Suppressor macrophage treated with lipopolysaccharide for 1 hour (primary cell): ENCODE results near the gene KLHDC4.
"Not testable (repeated sequence)": the region's sequence is repeated elsewhere in the genome, so short reads cannot be mapped to it uniquely, and the experiment has no call there.

Experiments
- DNase-seq, 3 donors: peaks; one replicate each; pipeline ENCODE4 v3.0.0-alpha.2; 2020 to 2022

Gene KLHDC4

GRCh38 chr16:87765776-87766484 is at the start of gene KLHDC4:
KLHDC4 (minus strand) TSS chr16:87765986; CDS start chr16:87765890, 96 bp downstream.
- DNase-seq, result peak; percentile 89 to 94 (median 92)

- no peak for DNase-seq
These were observed 49.8 kb upstream of the KLHDC4 start for GRCh38 chr16:87815567-87815966.

- DNase-seq, result no peak
These were observed 46.4 kb upstream of the KLHDC4 start for GRCh38 chr16:87812200-87812656.

GRCh38 chr16:87811454-87811853 is 45.7 kb upstream of the KLHDC4 start:
- DNase-seq, result not testable (repeated sequence)

- no peak for DNase-seq
These were observed 43.5 kb upstream of the KLHDC4 start for GRCh38 chr16:87809150-87809902.

GRCh38 chr16:87808108-87808507 is 42.3 kb upstream of the KLHDC4 start:
- DNase-seq, result no peak

GRCh38 chr16:87806641-87807546 is 41.1 kb upstream of the KLHDC4 start:
- peak; percentile 78 to 86 (median 80) for DNase-seq

- DNase-seq, result peak in 2 of 3 donors; percentile 37 to 40
These were observed 40.5 kb upstream of the KLHDC4 start for GRCh38 chr16:87806261-87806640.

- no peak for DNase-seq
These were observed 37.6 kb upstream of the KLHDC4 start for GRCh38 chr16:87803385-87803784.

- DNase-seq, result no peak
These were observed 36.9 kb upstream of the KLHDC4 start for GRCh38 chr16:87802670-87803069.

- DNase-seq, result no peak
These were observed 36.0 kb upstream of the KLHDC4 start for GRCh38 chr16:87801679-87802259.

- no peak for DNase-seq
These were observed 34.7 kb upstream of the KLHDC4 start for GRCh38 chr16:87800497-87800896.

GRCh38 chr16:87795336-87795735 is 29.6 kb upstream of the KLHDC4 start:
- DNase-seq, result no peak

- DNase-seq, result no peak
These were observed 28.8 kb upstream of the KLHDC4 start for GRCh38 chr16:87794485-87795078.

GRCh38 chr16:87792205-87792565 is 26.4 kb upstream of the KLHDC4 start:
- DNase-seq, result no peak

- no peak for DNase-seq
These were observed 25.8 kb upstream of the KLHDC4 start for GRCh38 chr16:87791295-87792204.

GRCh38 chr16:87790292-87791100 is 24.7 kb upstream of the KLHDC4 start:
- DNase-seq, result no peak

GRCh38 chr16:87789437-87790291 is 23.9 kb upstream of the KLHDC4 start:
- DNase-seq, result peak in 2 of 3 donors; percentile 27 to 34

- not testable (repeated sequence) for DNase-seq
These were observed 23.1 kb upstream of the KLHDC4 start for GRCh38 chr16:87788730-87789436.
